Endothelial cell of umbilical vein (primary cell): ENCODE data around the gene HUS1. TPM values are rescaled to one million over a fixed set of nuclear protein-coding genes. Genes with fewer than 3 reads are reported as not detected.
A peak's percentile ranks its signal among the peaks of the same experiment; 100 is the strongest.

ENCODE experiments used
- BruUV-seq: library from RNA; stranded (reverse); fragments of 400-500 nt; replicated peaks from 2 replicates; lab custom pipeline; 2021; lab: Mats Ljungman, UMichigan
- CTCF ChIA-PET: fragments of 300-600, 350-600 bp; sonication (Branson Sonifier 250); formaldehyde crosslinking; loops from one replicate; lab custom pipeline; 2021; ENCODE audit warnings: antibody characterized with exemption, inconsistent platforms; lab: Charles Lee
- POLR2A ChIA-PET: fragments of 300-600, 350-600 bp; sonication (Branson Sonifier 250); formaldehyde crosslinking; loops from one replicate; lab custom pipeline; 2021; ENCODE audit warnings: antibody characterized with exemption, inconsistent platforms; lab: Charles Lee
- DNase-seq: peaks from one replicate; pipeline ENCODE4 v3.0.0-alpha.2; 2011; ENCODE audit warnings: low read depth, low spot score
- FAIRE-seq: peaks from 2 replicates; lab custom pipeline; 2011; peaks lifted over from hg19 to GRCh38; lab: Jason Lieb, UNC
- H2AFZ ChIP-seq: 2 replicates; pipeline ENCODE4 v1.6.0; 2012; ENCODE audit warnings: low read depth, low read length, control low read depth, inconsistent platforms
- H3K27ac ChIP-seq: 2 replicates; pipeline ENCODE4 v1.5.1; 2011; ENCODE audit warnings: low read depth, mild to moderate bottlenecking, control low read depth, low read length, moderate library complexity; ENCODE audit not compliant: insufficient read depth
- H3K27me3 ChIP-seq, 2 experiments: 2 replicates each; pipeline versions ENCODE4 v1.6.0 to v1.6.1; 2011; ENCODE audit warnings: low read length in 2 of 2, mixed read lengths in 1 of 2; ENCODE audit not compliant: control insufficient read depth in 2 of 2, insufficient read depth in 2 of 2
- H3K36me3 ChIP-seq, 2 experiments: 2 replicates in 1 of 2; 3 replicates in 1 of 2; pipeline ENCODE4 v1.5.1; 2011; ENCODE audit warnings: low read length in 2 of 2, mild to moderate bottlenecking in 1 of 2, moderate library complexity in 1 of 2; ENCODE audit not compliant: control insufficient read depth in 2 of 2, insufficient read depth in 2 of 2; ENCODE audit errors: extremely low read depth in 1 of 2
- H3K4me1 ChIP-seq: 3 replicates; pipeline ENCODE4 v1.5.1; 2011; ENCODE audit warnings: mild to moderate bottlenecking, low read length; ENCODE audit not compliant: control insufficient read depth, insufficient read depth; ENCODE audit errors: extremely low read depth
- H3K4me2 ChIP-seq: 2 replicates; pipeline ENCODE4 v1.6.1; 2011; ENCODE audit warnings: low read length, control low read depth, mixed read lengths; ENCODE audit not compliant: insufficient read depth
- H3K4me3 ChIP-seq, 3 experiments: fragments of 200-600 bp in 1 of 3; sonication (generic), shearing (Covaris generic) in 1 of 3; replicated peaks in 1 of 3; 2 replicates each; pipeline ENCODE4 v1.5.1; 2011 to 2016; ENCODE audit warnings: control low read depth in 3 of 3, low read length in 3 of 3, mild to moderate bottlenecking in 2 of 3, inconsistent platforms in 1 of 3, low read depth in 1 of 3, moderate library complexity in 1 of 3; ENCODE audit not compliant: insufficient read depth in 1 of 3
- H3K79me2 ChIP-seq: 2 replicates; pipeline ENCODE4 v1.6.0; 2012; ENCODE audit warnings: low read length, inconsistent platforms; ENCODE audit not compliant: control insufficient read depth, insufficient read depth
- H3K9ac ChIP-seq: replicated peaks from 2 replicates; pipeline ENCODE3; 2011; ENCODE audit warnings: low read length, control low read depth; ENCODE audit not compliant: insufficient read depth; ENCODE audit errors: extremely low read depth
- H3K9me1 ChIP-seq: replicated peaks from 3 replicates; pipeline ENCODE4 v1.6.0; 2011; ENCODE audit warnings: mild to moderate bottlenecking, low read length; ENCODE audit not compliant: control insufficient read depth, insufficient read depth; ENCODE audit errors: extremely low read depth
- H3K9me3 ChIP-seq: replicated peaks from 2 replicates; pipeline ENCODE4 v1.5.1; 2012; ENCODE audit warnings: low read length, inconsistent platforms; ENCODE audit not compliant: control insufficient read depth, insufficient read depth
- H4K20me1 ChIP-seq: replicated peaks from 2 replicates; pipeline ENCODE3; 2011; ENCODE audit warnings: mild to moderate bottlenecking, low read length; ENCODE audit not compliant: control insufficient read depth, insufficient read depth; ENCODE audit errors: extremely low read depth
- EZH2 ChIP-seq: IDR thresholded peaks from 2 replicates; pipeline ENCODE4 v1.6.1; 2012; ENCODE audit warnings: borderline replicate concordance, low read depth, mild to moderate bottlenecking, moderate library complexity, low read length, inconsistent platforms; ENCODE audit not compliant: severe bottlenecking
- FOS ChIP-seq: IDR thresholded peaks from 2 replicates; pipeline ENCODE4 v1.6.1; 2011; ENCODE audit warnings: mild to moderate bottlenecking, low read length, moderate library complexity, borderline replicate concordance; ENCODE audit not compliant: insufficient read depth
- GATA2 ChIP-seq: IDR thresholded peaks from 2 replicates; pipeline ENCODE4 v1.7.0; 2011; ENCODE audit warnings: low read depth, mild to moderate bottlenecking, moderate library complexity, mixed read lengths, low read length; ENCODE audit not compliant: insufficient read length, insufficient read depth
- JUN ChIP-seq: IDR thresholded peaks from 2 replicates; pipeline ENCODE4 v1.6.1; 2011; ENCODE audit warnings: borderline replicate concordance, low read depth; ENCODE audit not compliant: insufficient read length, insufficient read depth
- MYC ChIP-seq: IDR thresholded peaks from one replicate; pipeline ENCODE4 v1.6.1; 2011; ENCODE audit warnings: mild to moderate bottlenecking, low read depth, low read length
- POLR2A ChIP-seq: IDR thresholded peaks from 2 replicates; pipeline ENCODE4 v1.6.1; 2012; ENCODE audit warnings: low read depth, mild to moderate bottlenecking, control low read depth, low read length
- POLR2AphosphoS5 ChIP-seq: IDR thresholded peaks from 2 replicates; pipeline ENCODE4 v1.6.1; 2012; ENCODE audit warnings: low read depth, mild to moderate bottlenecking, control low read depth, low read length, moderate library complexity; ENCODE audit not compliant: insufficient read depth
- dilution Hi-C: fragments of 300-500 bp; cut with MboI; formaldehyde crosslinking; loops from one replicate; pipeline ENCODE4 v1.15.0; 2019; ENCODE audit warnings: low sequenced_read_pairs; ENCODE audit not compliant: extremely low pct_ligation_motif_present
- intact Hi-C: fragments of 100-400 bp; cut with micrococcal nuclease; formaldehyde crosslinking; loops from one replicate; pipeline ENCODE4 v1.10.0; 2022
- polyA plus RNA-seq, 4 experiments: library from polyadenylated mRNA; depleted of rRNA in 3 of 4; stranded (reverse) in 3 of 4; unstranded in 1 of 4; fragments of >200 nt; gene quantifications; 2 replicates each; pipeline versions ENCODE4 v1.2.1 to v1.2.3, GENCODE V29; 2011 to 2012; ENCODE audit warnings: missing spikeins in 1 of 4
- total RNA-seq: library from RNA; stranded (reverse); gene quantifications from 2 replicates; pipeline ENCODE4 v1.2.3, GENCODE V29; 2021
- TF ChIP-seq, protein P1 (sequence below): IDR thresholded peaks from 2 replicates; pipeline ENCODE4 v1.6.1; 2011; ENCODE audit not compliant: insufficient read depth, insufficient read length
- TF ChIP-seq, protein P2 (sequence below), 2 donors: IDR thresholded peaks; 1 replicate in 1 of 2; 2 replicates in 1 of 2; pipeline ENCODE4 v1.5.1; 2011; ENCODE audit warnings: low read length in 2 of 2, mild to moderate bottlenecking in 2 of 2, moderate library complexity in 2 of 2, control low read depth in 1 of 2, inconsistent platforms in 1 of 2, low read depth in 1 of 2; ENCODE audit not compliant: insufficient read depth in 1 of 2; ENCODE audit errors: extremely low read depth in 1 of 2

The HUS1 gene
- total and polyA plus RNA-seq, 2 donors (not counting 3 experiments of a cell fraction or from before 2014, with no cell fraction given) = 21.4 to 49.7 TPM

DNA sequence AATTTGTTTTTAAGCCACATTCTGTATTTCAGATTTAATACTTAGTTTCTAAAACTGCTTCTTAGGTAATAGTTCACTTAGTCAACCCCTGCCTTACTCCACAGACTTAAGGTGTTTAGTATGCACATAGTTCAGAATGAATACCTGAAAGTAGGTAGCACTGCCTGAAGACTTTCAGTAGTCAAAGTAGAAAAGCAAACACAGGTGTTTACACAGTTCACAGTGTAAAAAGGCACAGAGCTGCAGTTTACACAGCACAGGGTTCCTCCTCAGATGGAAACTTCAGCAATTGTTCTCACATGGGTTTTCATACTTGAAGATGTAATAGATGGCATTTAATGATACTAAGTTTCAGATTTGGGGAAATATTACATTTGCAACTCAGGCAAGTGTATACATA lies 28.0 kb downstream of the HUS1 start:
- POLR2A ChIA-PET = no interaction called here
- Histone ChIP-seq H2AFZ (no peak overlapping the region), H3K9me3 (no peaks in the 10 kb centered on the region), H3K79me2 (no peaks in the 10 kb centered on the region), H3K9ac (no peak overlapping the region), H4K20me1 (no peaks in the 10 kb centered on the region), H3K9me1 (no peaks in the 10 kb centered on the region), H3K4me1 (peaks cover 40% of the 10 kb centered on the region), H3K27ac (no peak overlapping the region), H3K36me3 (peaks cover 4 to 9% of the 10 kb centered on the region in 2 experiments), H3K4me2 (no peak overlapping the region), H3K4me3 (no peak overlapping the region), H3K27me3 (no peaks in the 10 kb centered on the region)
- dilution Hi-C loops (no loop called here), intact Hi-C loops (no loop called here)
- TF ChIP-seq FOS = no peak
- TF ChIP-seq, protein P1, sequence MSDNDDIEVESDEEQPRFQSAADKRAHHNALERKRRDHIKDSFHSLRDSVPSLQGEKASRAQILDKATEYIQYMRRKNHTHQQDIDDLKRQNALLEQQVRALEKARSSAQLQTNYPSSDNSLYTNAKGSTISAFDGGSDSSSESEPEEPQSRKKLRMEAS = no peak
- TF ChIP-seq, protein P2, sequence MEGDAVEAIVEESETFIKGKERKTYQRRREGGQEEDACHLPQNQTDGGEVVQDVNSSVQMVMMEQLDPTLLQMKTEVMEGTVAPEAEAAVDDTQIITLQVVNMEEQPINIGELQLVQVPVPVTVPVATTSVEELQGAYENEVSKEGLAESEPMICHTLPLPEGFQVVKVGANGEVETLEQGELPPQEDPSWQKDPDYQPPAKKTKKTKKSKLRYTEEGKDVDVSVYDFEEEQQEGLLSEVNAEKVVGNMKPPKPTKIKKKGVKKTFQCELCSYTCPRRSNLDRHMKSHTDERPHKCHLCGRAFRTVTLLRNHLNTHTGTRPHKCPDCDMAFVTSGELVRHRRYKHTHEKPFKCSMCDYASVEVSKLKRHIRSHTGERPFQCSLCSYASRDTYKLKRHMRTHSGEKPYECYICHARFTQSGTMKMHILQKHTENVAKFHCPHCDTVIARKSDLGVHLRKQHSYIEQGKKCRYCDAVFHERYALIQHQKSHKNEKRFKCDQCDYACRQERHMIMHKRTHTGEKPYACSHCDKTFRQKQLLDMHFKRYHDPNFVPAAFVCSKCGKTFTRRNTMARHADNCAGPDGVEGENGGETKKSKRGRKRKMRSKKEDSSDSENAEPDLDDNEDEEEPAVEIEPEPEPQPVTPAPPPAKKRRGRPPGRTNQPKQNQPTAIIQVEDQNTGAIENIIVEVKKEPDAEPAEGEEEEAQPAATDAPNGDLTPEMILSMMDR (IDR thresholded peaks at IDR 0.05; ENCODE audit: extremely low read depth in 1 of 2, insufficient read depth in 1 of 2, low read depth in 1 of 2, low read length in 2 of 2) = no peak
- no peak for TF ChIP-seq POLR2AphosphoS5
- no peak for TF ChIP-seq POLR2A
- TF ChIP-seq JUN = no peak
- TF ChIP-seq MYC = no peak
- no peak for TF ChIP-seq GATA2
- TF ChIP-seq EZH2 = no peak
- CTCF ChIA-PET = interaction anchor here (1.3 to 12.0 kb wide), 2 partner anchors 15 to 20 kb away, joined by 3 to 371 read pairs; no protein-coding TSS in a partner anchor
- FAIRE-seq (no peak), DNase-seq (peak; percentile 17)
- BruUV-seq = no TSS peak
